HTR-8/SVneo (cell line): ENCODE data around the gene GALNT6.
"Not testable (repeated sequence)": the region's sequence is repeated elsewhere in the genome, so short reads cannot be mapped to it uniquely, and the experiment has no call there.

Experiments
- DNase-seq: peaks from one replicate; pipeline ENCODE4 v3.0.0; 2011; ENCODE audit warnings: low spot score, mixed read lengths; ENCODE audit not compliant: insufficient read length
- FAIRE-seq: peaks from 2 replicates; lab custom pipeline; 2011; peaks lifted over from hg19 to GRCh38; lab: Jason Lieb, UNC

GALNT6 gene

DNA sequence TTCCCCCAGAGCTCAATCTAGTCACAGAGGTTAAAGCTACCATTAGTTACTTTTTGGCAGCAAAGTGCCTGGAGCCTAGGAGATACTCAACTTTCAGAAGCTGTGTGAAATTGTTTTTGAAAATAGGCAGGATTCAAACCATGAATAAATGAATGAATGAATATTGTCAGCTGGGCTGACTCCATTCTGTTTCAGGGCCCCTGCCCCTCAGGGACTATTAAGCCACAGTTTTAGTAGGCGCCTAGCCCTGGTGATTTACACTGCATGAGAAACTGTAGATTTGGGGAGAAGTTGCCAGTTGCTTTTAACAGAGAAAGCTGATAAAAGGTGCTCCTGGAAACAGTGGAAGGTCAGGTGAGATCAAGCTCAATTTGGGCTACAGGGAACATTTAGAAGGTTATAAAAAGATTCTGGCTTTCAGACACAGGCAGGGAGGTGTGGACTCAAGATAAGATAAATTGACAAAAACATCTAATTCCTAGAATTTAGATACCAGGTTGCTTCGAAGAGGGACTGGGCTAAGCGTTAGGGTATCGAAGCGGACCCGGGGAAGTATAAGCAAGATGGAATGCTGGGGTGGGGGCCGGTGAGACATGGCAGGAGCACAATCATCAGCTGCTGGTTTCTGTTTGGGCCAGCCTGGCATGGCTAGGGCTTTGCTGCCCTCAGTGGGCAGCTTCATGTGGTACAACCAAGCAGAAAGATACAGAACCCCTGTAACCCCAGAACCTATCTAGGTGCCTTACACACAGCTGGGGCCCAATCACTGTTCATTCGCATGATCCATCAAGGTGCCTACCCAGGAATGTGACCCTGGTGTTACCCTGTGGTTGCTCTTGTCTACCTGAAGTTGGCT is 29.8 kb downstream of the GALNT6 start:
- no peak for FAIRE-seq
- no peak for DNase-seq

DNA sequence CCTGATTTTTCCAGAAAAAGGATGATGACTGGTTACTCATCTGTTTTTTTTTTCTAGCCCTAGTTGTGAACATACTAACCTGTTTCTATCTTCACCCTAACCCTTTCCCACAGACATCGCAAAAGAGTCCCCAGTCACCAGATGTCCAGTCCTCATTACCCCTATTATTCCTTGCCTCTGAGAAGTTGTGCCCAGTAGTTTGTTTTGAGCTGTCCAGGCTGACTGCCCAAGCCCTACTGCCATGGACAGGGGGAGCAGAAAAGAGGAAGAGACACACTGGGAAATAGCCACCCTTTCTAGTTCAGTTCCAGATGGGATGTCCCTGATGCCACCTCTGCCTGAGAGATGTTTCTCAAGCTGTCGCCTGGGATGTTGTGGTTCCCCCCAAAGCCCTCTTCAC is 30.9 kb downstream of the GALNT6 start:
- no peak for FAIRE-seq
- no peak for DNase-seq

DNA sequence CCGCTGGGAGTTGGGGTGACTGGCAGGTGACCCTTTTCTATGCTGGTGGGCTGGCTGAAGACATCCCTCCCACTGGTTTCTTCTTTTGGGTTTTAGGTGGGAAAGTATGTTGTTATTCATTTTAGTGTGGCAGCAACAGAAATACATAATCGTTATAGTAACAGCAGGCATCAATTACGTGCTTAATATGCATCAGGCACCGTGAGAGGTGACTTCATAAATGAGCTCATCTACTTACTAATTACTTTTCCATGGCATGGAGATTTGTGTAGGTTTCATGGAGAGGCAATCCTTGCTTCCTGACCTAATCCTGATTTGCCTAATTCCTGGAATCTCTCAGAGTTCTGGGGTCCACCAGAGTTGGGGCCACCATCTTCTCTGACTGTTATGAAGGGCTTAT is 31.4 kb downstream of the GALNT6 start:
- FAIRE-seq (no peak), DNase-seq (no peak)

DNA sequence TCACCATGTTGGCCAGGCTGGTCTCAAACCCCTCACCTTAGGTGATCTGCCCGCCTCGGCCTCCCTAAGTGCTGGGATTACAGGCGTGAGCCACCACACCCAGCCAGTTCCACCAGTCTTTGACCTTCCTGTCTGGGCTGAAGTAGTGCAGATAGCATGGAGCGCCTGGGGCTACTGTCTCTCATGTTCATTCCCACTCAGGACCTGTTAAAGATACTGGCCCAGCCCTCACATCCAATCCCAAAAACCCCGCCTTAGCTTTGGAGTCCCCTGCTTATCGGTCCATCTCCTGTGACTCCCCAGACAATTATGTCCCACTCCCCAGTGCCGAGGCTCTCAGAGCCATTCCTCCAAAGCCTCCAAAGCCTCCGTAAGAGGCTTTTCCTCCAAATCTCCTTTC is 32.7 kb downstream of the GALNT6 start:
- no peak for DNase-seq
- no peak for FAIRE-seq

DNA sequence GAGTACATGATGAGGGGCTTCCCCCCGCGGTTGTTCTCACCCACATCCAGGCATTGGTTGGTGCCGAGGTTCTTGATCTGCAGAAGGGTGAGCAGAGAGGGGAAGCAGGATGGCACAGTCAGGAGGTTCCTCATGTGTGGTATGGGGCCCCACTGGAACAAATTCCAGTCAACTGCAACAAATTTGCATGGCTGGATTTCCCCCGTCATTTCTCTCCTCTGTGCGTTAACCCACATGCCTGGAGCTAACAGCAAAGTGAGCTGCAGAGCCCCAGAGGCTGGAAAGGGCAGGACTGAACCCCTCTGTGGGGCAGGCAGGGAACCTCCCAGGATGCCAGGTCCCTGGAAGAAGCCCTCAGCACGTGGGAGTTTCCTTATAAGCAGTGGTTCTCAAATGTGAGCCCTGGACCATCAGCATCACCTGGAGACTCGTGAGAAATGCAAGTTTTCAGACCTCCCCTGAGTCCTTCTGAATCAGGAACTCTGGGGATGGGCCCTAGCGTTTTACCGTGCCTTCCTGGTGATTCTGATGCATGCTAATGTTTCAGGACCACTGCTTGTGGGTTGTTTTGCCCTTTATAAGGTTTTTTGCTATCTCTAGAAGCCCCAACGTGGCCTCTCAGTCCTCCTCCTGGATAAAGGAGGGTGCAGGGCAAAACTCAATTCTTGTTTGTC is 33.7 kb downstream of the GALNT6 start:
- DNase-seq (no peak), FAIRE-seq (no peak)

DNA sequence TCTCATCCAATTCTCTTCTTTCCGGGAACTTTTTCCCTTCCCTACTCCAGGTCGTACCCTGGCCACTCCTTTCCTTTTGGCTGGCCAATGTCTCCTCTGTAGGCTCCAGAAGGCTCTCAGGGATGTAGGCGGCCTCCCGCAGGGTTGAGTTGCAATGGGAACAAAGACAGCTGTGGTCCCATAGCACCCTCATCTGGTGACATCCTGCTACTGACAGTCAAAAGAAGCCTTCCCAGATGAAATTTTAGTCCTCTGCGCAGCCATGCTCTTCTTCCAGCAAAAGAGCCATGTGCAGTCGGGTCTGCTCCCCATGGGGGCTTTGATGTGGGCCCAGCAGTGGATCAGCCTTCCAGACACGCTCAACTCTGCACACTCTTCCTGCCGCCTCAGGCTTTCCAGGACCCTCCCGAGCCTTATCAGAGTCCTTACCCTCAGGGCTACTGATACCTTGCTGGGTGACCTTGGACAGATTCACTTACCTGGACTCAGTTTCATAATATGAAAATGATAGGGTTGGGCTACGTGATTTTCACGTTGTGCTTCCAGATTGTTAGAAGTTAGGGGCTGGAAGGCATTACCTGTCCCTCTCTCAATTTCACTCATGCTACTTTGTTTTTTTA is 39.2 kb downstream of the GALNT6 start:
- FAIRE-seq (no peak), DNase-seq (peak; percentile 30)

DNA sequence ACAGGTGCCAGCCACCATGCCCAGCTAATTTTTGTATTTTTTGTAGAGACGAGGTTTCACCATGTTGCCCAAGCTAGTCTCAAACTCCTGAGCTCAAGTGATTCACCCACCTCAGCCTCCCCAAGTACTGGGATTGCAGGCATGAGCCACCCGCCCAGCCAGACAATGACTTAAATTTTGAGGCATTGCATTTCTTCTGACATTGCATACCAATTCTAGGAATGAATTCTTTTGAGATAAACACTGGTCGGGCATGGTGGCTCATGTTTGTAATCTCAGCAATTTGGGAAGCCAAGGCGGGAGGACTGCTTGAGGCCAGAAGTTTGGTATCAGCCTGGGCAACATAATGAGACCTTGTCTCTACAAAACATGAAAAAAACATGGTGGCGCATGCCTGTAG is 42.2 kb downstream of the GALNT6 start:
- no peak for DNase-seq
- FAIRE-seq, result no peak

DNA sequence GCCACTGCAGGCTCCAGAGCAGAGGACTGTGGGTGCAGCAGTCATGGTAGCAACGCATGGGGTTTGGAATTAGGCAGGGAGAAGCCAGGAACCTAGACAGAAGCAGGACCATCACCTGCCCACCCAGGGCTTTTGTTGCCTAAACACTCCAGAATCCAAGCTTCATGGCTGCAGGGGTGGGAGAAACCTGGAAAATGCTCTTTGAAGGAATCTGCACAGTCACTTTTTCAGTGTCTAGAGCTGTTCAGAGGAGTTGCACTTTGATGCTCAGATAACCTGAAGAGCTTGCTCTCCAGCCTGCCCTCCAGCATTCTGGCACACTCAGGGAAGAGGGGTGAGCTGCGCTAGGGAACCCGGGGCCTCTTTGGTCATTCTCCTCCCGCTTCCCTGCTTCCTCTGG is 43.1 kb downstream of the GALNT6 start:
- FAIRE-seq (no peak), DNase-seq (no peak)

DNA sequence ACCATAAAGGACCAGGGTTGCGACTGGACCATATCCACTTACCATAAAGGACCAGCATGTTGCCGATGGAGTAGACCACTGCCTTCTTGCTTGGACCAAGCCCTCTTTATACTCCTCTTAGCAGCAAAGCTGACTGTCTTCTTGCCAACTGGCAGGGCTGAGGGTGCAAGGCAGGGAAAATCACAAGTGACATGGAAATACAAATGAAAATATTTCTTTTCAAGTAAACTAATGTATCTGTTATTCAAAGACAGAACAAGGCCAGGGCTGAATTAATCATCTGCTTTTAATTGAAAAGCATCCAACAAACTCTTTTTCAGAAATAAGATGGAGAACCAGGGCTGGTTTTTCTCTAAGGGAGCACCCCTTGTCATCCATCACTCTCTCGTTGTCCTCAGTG is 44.6 kb downstream of the GALNT6 start, which contains the start of gene CELA1:
TSS of gene CELA1 (minus strand) at position 99 of the 400 bp plus-strand sequence. CDS start at position 58, 41 bp downstream.
- DNase-seq (no peak), FAIRE-seq (no peak)

DNA sequence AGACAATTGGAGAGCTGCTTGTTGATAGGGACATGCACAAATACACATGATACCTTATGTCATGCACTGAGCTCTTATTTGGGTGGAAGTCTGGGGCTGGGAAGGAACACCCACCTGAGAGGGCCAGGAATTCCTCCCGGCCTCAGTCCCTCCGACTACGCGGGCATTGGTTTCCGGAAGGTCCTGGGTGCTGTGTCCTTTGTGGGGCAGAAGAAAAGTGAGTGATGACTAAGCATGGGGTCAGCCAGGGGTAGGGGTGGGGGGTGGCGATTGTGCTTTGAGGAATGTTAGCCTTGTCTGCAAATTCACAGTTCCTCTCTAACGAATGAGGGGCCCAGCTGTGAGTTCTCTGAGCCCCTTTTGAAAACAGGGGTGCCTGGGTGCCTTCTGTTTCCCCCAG is 45.5 kb downstream of the GALNT6 start:
- DNase-seq (peak; percentile 44), FAIRE-seq (no peak)

DNA sequence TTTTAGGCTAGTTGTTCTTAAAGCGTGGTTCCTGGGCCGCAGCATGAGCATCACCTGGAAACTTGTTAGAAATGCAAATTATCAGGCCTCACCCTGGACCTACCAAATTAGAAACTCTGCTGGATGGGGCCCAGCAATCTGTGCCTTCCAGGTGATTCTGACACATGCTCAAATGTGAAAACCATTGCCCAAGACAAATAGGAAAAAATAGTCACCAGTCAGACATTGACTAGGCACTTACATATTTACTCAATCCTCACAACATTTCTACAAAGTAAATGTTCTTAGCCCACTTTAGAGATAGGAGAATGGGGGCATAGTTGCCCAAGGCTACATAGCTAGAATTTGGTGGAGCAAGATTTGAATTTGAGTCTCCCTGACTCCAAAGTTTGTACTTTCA is 48.0 kb downstream of the GALNT6 start:
- FAIRE-seq (no peak), DNase-seq (no peak)

DNA sequence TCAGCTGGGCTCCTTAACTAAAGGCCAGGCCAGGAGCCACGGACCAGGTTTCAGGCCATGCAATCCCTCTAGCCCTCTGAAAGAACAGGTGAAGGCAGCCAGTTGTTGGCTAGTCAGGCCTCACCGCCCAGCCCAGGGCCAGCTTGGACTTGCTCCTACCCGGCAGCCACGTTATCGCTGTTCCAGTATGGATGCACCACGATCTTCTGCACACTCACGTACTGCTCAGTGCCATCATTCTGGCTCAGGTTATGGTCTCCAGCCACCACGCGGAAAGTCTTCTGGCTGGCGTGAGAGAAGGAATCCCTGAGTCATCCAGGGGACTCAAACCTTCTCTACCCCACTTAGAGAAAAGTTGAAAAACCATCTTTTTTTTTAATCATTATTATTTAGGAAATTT is 48.8 kb downstream of the GALNT6 start:
- FAIRE-seq (no peak), DNase-seq (no peak)

DNA sequence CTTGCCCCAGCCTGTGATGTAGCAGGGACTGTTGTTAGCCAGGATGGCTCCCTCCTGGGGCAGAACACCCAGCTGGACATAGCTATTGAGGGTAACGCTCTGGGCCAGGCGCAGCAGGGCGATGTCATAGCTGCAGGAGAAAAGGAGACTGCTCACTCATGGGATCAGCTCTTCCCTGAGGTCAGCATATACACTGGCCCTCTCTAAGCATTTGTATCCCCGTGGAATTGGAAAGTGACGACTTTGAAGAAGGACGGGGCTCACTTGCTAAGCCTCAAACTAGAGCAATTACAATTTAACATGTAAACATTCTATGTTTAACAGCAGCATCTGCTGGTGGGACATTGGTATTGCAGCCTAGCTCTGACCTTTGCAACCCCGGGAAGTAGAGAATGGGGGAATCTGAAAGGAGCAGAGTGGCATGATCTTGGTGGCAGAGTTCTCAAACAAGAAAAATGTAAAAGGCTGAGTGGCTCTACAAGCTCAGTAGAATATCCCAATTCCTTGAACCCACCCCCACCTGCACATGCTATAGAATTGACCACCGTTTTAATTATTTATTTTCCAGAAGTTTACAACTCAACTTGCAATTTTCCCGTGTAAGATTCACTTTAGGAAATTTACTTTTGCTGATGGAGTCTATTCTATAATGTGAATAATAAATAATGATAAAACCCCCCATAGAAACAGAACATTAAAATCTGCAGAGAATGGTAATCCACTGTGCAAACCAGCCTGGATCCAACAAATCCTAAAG is 49.8 kb downstream of the GALNT6 start:
- DNase-seq, result peak; percentile 71
- peak; percentile 67 for FAIRE-seq

DNA sequence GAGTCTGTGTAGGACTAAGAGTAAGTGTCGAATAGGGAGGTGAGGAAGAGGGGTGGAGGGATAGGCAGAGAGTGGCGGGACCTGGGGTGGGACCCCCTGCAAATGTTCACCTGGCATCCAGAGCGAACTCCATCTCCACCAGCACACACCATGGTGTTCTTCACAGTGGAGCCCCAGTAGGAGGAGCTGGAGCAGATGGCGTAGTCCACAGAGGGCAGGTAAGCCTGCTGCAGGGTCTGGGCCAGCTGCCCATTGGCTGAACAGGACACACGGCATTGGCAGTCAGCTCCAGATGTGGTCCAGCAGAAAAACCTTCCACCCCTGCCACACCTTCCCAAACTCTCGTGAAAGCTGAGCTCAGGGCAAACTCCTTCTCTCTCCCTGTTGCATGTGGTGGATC is 51.5 kb downstream of the GALNT6 start:
- no peak for DNase-seq
- no peak for FAIRE-seq

DNA sequence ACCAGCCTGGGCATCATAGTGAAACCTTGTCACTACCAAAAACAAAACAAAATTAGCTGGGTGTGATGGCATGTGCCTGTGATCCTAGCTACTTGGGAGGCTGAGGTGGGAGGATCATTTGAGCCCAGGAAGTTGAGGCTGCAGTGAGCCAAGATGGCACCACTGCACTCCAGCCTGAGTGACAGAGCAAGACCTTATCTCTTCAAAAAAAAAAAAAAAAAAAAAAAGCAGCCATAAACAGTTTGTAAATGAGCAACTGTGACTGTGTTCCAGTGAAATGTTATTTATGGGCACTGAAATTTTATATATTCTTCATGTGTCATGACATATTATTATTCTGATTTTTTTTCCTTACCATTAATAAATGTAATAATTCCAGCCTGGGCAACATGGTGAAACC is 53.9 kb downstream of the GALNT6 start:
- DNase-seq, FAIRE-seq: not testable (repeated sequence)

DNA sequence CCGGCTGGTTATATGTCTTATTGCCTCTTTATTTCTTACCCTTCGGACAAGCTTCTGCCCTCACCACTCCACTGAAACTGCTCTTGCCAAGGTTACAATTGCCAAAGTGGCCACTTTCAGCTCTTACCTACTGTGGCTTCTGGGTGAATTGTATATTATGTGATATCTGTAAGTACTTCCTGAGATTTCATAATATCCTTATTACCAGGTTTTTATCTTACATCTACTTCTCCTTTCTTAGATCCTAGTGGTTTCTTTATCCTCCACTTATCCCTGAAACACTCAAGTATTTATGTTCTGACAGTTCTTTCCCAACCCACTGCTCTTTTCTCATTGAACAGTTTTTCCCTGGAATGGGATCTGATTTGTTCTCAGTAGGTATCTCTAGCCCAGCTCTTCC is 55.3 kb downstream of the GALNT6 start:
- FAIRE-seq, result no peak
- no peak for DNase-seq

DNA sequence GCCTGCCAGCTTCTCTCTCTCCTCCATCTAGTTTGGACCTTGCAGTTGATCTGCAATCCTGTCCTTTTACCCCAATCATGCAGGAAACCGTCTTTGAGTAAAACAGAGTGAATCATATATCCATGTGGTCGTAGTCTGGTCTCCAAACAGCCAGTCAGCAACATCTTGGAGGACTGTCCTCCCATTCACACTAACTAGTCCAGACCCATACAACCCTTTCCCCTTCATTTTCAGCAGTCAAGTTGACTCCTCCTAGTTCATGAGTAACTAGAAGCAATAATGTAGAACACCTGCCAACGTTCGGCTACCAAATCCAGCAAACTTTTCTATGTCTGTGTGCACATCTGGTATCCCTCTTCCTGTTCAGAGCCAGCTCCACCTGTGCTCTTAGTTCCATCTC is 56.4 kb downstream of the GALNT6 start:
- no peak for DNase-seq
- FAIRE-seq, result no peak

DNA sequence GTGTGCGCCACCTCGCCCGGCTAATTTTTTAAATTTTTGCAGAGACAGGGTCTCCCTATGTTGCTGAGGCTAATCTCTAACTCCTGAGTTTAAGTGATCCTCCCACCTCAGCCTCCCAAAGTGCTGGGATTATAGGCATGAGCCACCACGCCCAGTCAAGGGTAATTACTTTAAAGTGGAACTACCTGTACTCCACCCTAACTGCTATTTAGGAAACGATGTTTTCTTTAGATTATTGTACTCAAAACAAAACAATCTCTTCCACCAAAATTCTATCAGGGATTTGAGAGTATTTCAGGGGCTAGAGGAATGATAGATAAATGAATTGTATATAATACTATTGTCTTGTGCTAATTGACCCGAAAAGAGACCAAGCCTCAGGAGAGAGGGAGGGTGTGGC is 57.7 kb downstream of the GALNT6 start:
- FAIRE-seq (no peak), DNase-seq (no peak)

DNA sequence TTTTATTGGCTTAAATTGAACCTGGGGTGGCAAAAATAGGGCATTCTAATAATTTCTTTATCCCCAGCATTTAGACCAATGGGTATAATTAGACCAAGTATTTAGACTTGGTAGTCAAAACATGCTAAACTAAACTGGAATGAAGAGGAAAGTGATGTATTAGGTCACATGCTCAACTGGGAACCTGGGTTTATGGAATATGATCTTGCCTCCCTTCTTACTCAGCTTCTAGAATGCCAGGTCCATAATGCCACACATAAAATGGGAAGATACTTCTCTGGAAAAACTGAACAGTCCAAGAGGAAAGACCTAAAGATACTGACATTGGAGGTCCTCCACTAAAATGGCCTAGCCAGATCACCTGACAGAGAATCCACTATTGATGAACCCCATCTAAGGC is 61.0 kb downstream of the GALNT6 start:
- FAIRE-seq, result no peak
- DNase-seq, result no peak

DNA sequence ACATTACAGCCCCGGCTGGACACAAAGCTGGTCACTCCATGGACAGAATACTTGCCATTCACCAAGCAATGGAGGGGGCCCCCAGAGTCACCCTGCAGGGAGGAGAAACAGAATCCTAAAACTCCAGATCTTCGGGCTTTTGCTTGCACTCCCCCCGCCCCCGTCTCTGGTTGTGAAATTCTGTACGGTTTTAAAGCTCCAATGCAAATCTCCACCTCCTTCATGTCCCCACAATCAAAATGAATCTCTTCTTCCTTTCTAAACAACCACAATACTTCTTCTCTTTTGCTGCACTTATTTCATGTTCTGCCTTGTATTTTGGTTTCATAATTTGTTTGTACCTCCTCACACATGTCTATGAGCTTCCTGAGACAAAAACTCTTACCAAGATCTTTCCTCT is 61.5 kb downstream of the GALNT6 start:
- DNase-seq (no peak), FAIRE-seq (no peak)

DNA sequence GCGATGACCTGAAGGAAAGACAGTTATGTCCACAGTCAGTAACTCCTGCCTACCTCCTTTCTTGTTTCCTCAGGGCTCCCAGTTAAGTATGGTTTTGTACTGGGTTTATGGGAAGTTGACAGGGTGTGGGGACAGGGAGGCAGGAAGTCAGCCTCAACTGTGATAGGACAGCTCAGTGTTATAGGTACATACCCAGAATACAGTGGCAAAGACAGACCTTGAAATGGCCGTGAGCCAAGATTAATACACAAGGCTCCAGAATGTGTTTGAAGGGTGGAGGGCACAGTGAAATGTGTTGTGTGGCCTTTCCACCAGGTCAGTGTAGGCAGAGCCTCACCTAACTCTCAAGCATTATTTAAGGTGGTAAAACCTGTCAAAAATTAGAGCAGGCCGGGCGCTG is 62.6 kb downstream of the GALNT6 start:
- DNase-seq, result no peak
- FAIRE-seq, result no peak
